Subcutaneous abdominal adipose tissue (tissue), 5 donors: Measurements from ENCODE around the gene RBSN.

Experiments
- H3K27ac ChIP-seq: one replicate; pipeline ENCODE4 v1.7.0; 2013; ENCODE audit warnings: low read depth, mild to moderate bottlenecking, inconsistent platforms, low read length, moderate library complexity
- H3K27me3 ChIP-seq, 5 donors: one replicate each; pipeline ENCODE4 v1.7.0; 2013; ENCODE audit warnings: low read length in 5 of 5, inconsistent platforms in 1 of 5; ENCODE audit not compliant: control insufficient read depth in 5 of 5, insufficient read depth in 4 of 5
- H3K36me3 ChIP-seq, 5 donors: one replicate each; pipeline ENCODE4 v1.7.0; 2013; ENCODE audit warnings: low read length in 5 of 5; ENCODE audit not compliant: control insufficient read depth in 5 of 5, insufficient read depth in 5 of 5
- H3K4me1 ChIP-seq, 5 donors: one replicate each; pipeline ENCODE4 v1.7.0; 2013; ENCODE audit warnings: low read length in 5 of 5, mild to moderate bottlenecking in 3 of 5, moderate library complexity in 1 of 5; ENCODE audit not compliant: control insufficient read depth in 5 of 5, insufficient read depth in 5 of 5
- H3K4me3 ChIP-seq, 5 donors: one replicate each; pipeline ENCODE4 v1.7.0; 2013; ENCODE audit warnings: low read length in 5 of 5, low read depth in 1 of 5
- H3K9ac ChIP-seq, 5 donors: one replicate each; pipeline ENCODE4 v1.7.0; 2013; ENCODE audit warnings: low read length in 5 of 5, mild to moderate bottlenecking in 4 of 5, moderate library complexity in 3 of 5
- H3K9me3 ChIP-seq, 5 donors: one replicate each; pipeline ENCODE4 v1.7.0; 2013; ENCODE audit warnings: low read length in 5 of 5; ENCODE audit not compliant: control insufficient read depth in 5 of 5
- donor health status: healthy.
- donor health status: healthy.
- donor health status: healthy.
- donor health status: healthy.
- donor health status: healthy.

Gene RBSN

GRCh38 chr3:15032650-15033049, 66.3 kb downstream of the RBSN start:
- Histone ChIP-seq H3K9me3 (no peaks in the 10 kb centered on the region), H3K4me1 (no peaks in the 10 kb centered on the region), H3K9ac (no peak overlapping the region), H3K27ac (no peak overlapping the region), H3K4me3 (no peak overlapping the region), H3K36me3 (peaks cover 9 to 95% (median 75%) of the 10 kb centered on the region in 5 donors), H3K27me3 (no peaks in the 10 kb centered on the region)

GRCh38 chr3:15029625-15030024, 69.3 kb downstream of the RBSN start:
- H3K36me3 ChIP-seq = peaks cover 21 to 92% (median 79%) of the 10 kb centered on the region in 5 donors
- H3K4me1 ChIP-seq = no peaks in the 10 kb centered on the region
- no peaks in the 10 kb centered on the region for H3K27me3 ChIP-seq
- H3K4me3 ChIP-seq = no peak overlapping the region
- no peak overlapping the region for H3K27ac ChIP-seq
- H3K9ac ChIP-seq = no peak overlapping the region
- H3K9me3 ChIP-seq = no peaks in the 10 kb centered on the region

GRCh38 chr3:15023719-15024118, 75.2 kb downstream of the RBSN start:
- H3K36me3 ChIP-seq = peaks cover 42 to 92% (median 79%) of the 10 kb centered on the region in 5 donors
- no peaks in the 10 kb centered on the region for H3K27me3 ChIP-seq
- no peak overlapping the region for H3K27ac ChIP-seq
- no peak overlapping the region for H3K9ac ChIP-seq
- no peak overlapping the region for H3K4me3 ChIP-seq
- no peaks in the 10 kb centered on the region for H3K4me1 ChIP-seq
- H3K9me3 ChIP-seq = no peaks in the 10 kb centered on the region

- Histone ChIP-seq H3K27ac (no peak overlapping the region), H3K4me3 (no peak overlapping the region), H3K9ac (no peak overlapping the region), H3K9me3 (no peaks in the 10 kb centered on the region), H3K4me1 (no peaks in the 10 kb centered on the region), H3K36me3 (peaks cover 42 to 91% (median 74%) of the 10 kb centered on the region in 5 donors), H3K27me3 (no peaks in the 10 kb centered on the region)
Observed at GRCh38 chr3:15023249-15023648, 75.7 kb downstream of the RBSN start.
